Heart right ventricle (tissue), 16 donors: ENCODE measurements around the gene PACS1. TPM values are rescaled to one million over a fixed set of nuclear protein-coding genes. Genes with fewer than 3 reads are reported as not detected.

Experiments
- ATAC-seq, 8 donors: fragments of 200-7000 bp; cut with Tn5 transposase; one replicate each; pipeline ENCODE4 v1.9.1; 2020; ENCODE audit warnings: mild to moderate bottlenecking in 8 of 8, moderate library complexity in 8 of 8, moderate number of reproducible peaks in 1 of 8
- DNase-seq, 2 donors: peaks; one replicate each; pipeline ENCODE4 v3.0.0-alpha.2; 2020
- H3K27ac ChIP-seq, 10 donors: fragments of 200-600 bp; sonication (generic) in 2 of 10; one replicate each; pipeline versions ENCODE4 v1.5.0 to v1.8.0; 2020 to 2022; ENCODE audit warnings: mild to moderate bottlenecking in 3 of 10
- H3K27me3 ChIP-seq, 7 donors: fragments of 200-600 bp; one replicate each; pipeline ENCODE4 v1.8.0; 2021 to 2022; ENCODE audit warnings: mild to moderate bottlenecking in 2 of 7
- H3K36me3 ChIP-seq, 9 donors: fragments of 200-600 bp; sonication (generic) in 1 of 9; one replicate each; pipeline versions ENCODE4 v1.5.0 to v1.8.0; 2020 to 2022; ENCODE audit warnings: mild to moderate bottlenecking in 2 of 9
- H3K4me1 ChIP-seq, 9 donors: fragments of 200-600 bp; sonication (generic) in 1 of 9; one replicate each; pipeline versions ENCODE4 v1.5.0 to v1.8.0; 2020 to 2022; ENCODE audit warnings: mild to moderate bottlenecking in 4 of 9
- H3K4me3 ChIP-seq, 10 donors: fragments of 200-600 bp; sonication (generic) in 2 of 10; one replicate each; pipeline versions ENCODE4 v1.5.0 to v1.8.0; 2020 to 2022; ENCODE audit warnings: mild to moderate bottlenecking in 7 of 10, moderate library complexity in 2 of 10
- H3K9me3 ChIP-seq, 11 donors: fragments of 200-600 bp in 10 of 11; sonication (generic) in 2 of 11; one replicate each; pipeline versions ENCODE4 v1.5.0 to v1.8.0; 2013 to 2022; ENCODE audit warnings: mild to moderate bottlenecking in 2 of 11, control low read depth in 1 of 11, moderate library complexity in 1 of 11
- CTCF ChIP-seq, 9 donors: fragments of 200-600 bp; sonication (generic) in 2 of 9; IDR thresholded peaks; one replicate each; pipeline versions ENCODE4 v1.5.0 to v1.8.0; 2021 to 2022; ENCODE audit warnings: antibody characterized with exemption in 9 of 9, mild to moderate bottlenecking in 5 of 9, moderate library complexity in 1 of 9
- WGBS, 2 donors: extraction: QIAGEN DNeasy Blood & Tissue Kit; methylation state at CpG; one replicate each; pipeline ENCODE4 v1.1.7; 2013; ENCODE audit warnings: inconsistent platforms in 1 of 2; 5-methylcytosine and 5-hydroxymethylcytosine counted together
- intact Hi-C, 10 donors: fragments of 100-400 bp; cut with DNase I; formaldehyde crosslinking; loops; one replicate each; pipeline versions ENCODE4 v1.11.1 to v1.14.2; 2022
- polyA plus RNA-seq, 2 donors: library from polyadenylated mRNA; stranded (reverse); fragments of 200-250 nt; gene quantifications; one replicate each; pipeline ENCODE4 v1.2.3, GENCODE V29; 2013
- total RNA-seq, 10 donors: library from RNA; stranded (reverse); fragmentation: NEBNext Ultra II Directional in 3 of 10; extraction: Animal tissue kit (Norgen Biotek cat#: 25700) in 3 of 10; gene quantifications; one replicate each; pipeline versions ENCODE4 v1.2.1 to v1.2.4, GENCODE V29; 2021 to 2023
- donor health status: Arrhythmogenic right ventricular cardiomyopathy.
- donor health status: ischemic (EF 13 %, LVEDD 7.1; RV severe dilation, severe dysfunction).
- donor health status: healthy with polysubstance abuse.
- donor health status: DM: no; HTN: yes; CAD: no.
- donor health status: DM: no; HTN: no; CAD: no.
- donor health status: ischemic (EF 25% LVEDD 6.9; RV normal size, moderate dysfunction).
- donor health status: ischemic (EF 25% LVEDD 5.7; RV mildly dilated, moderate dysfunction).
- donor health status: healthy.
- donor health status: DM: yes; HTN: yes; CAD: no.
- donor health status: Ischemic cardiomyopathy.
- donor health status: ischemic (EF 35%, LVEDD 5.7; RV mildly dilated, moderate dysfunction).
- donor health status: nonischemic (EF 11% LVEDD 7.7; RV severe dilation, severe dysfunction).
- donor health status: DM: yes; HTN: yes; CAD: no.
- donor health status: PGD.
- donor health status: ischemic (EF 29% LVEDD 5.4; RV normal size, mild dysfunction).
- donor health status: nonischemic (EF 23%, LVEDD 6.1; RV moderate dilation, normal function).

The PACS1 gene
- total and polyA plus RNA-seq, 12 donors = 24.1 to 121 (median 69.7) TPM

- H3K36me3 ChIP-seq = peaks cover 0 to 59% (median 12%) of the 10 kb centered on the region in 9 donors
- ATAC-seq = no peak
- intact Hi-C loops = no loop called here
- TF ChIP-seq CTCF (IDR thresholded peaks at IDR 0.05) = no peak
- H3K27ac ChIP-seq = no peak overlapping the region
- no peaks in the 10 kb centered on the region for H3K27me3 ChIP-seq
- DNase-seq = no peak
- 91 to 92% methylated on average over 8 of the region's 8 CpGs for WGBS, 2 donors
- no peak overlapping the region for H3K4me3 ChIP-seq
- no peaks in the 10 kb centered on the region for H3K9me3 ChIP-seq
- H3K4me1 ChIP-seq = peaks cover 0 to 10% (median 0%) of the 10 kb centered on the region in 9 donors
These were observed 141.0 kb downstream of the PACS1 start for GRCh38 chr11:66211100-66211499.

GRCh38 chr11:66216911-66217310, 146.8 kb downstream of the PACS1 start:
- WGBS, 2 donors = 75 to 82% methylated on average over 6 of the region's 6 CpGs
- TF ChIP-seq CTCF (IDR thresholded peaks at IDR 0.05) = no peak
- Histone ChIP-seq H3K4me1 (no peaks in the 10 kb centered on the region), H3K27me3 (no peaks in the 10 kb centered on the region), H3K9me3 (no peaks in the 10 kb centered on the region), H3K36me3 (peaks cover 0 to 98% (median 35%) of the 10 kb centered on the region in 9 donors), H3K27ac (no peak overlapping the region), H3K4me3 (no peak overlapping the region)
- intact Hi-C loops = no loop called here
- DNase-seq = no peak
- ATAC-seq = no peak

GRCh38 chr11:66218036-66218435, 148.0 kb downstream of the PACS1 start:
- H3K27me3 ChIP-seq = no peaks in the 10 kb centered on the region
- no peak overlapping the region for H3K4me3 ChIP-seq
- TF ChIP-seq CTCF (IDR thresholded peaks at IDR 0.05) = no peak
- peaks cover 0 to 89% (median 35%) of the 10 kb centered on the region in 9 donors for H3K36me3 ChIP-seq
- ATAC-seq (no peak), DNase-seq (no peak)
- H3K27ac ChIP-seq = no peak overlapping the region
- 81 to 85% methylated on average over 6 of the region's 6 CpGs for WGBS, 2 donors
- intact Hi-C loops = no loop called here
- H3K4me1 ChIP-seq = peaks cover 0 to 9% (median 0%) of the 10 kb centered on the region in 9 donors
- H3K9me3 ChIP-seq = no peaks in the 10 kb centered on the region

- Histone ChIP-seq H3K9me3 (no peaks in the 10 kb centered on the region), H3K27me3 (no peaks in the 10 kb centered on the region), H3K4me1 (peaks cover 0 to 10% (median 0%) of the 10 kb centered on the region in 9 donors), H3K27ac (no peak overlapping the region), H3K36me3 (peaks cover 0 to 89% (median 33%) of the 10 kb centered on the region in 9 donors), H3K4me3 (no peak overlapping the region)
- no peak for TF ChIP-seq CTCF (IDR thresholded peaks at IDR 0.05)
- intact Hi-C loops = no loop called here
- no peak for ATAC-seq
- 94 to 95% methylated on average over 18 of the region's 18 CpGs for WGBS, 2 donors
- no peak for DNase-seq
These were observed 149.0 kb downstream of the PACS1 start for GRCh38 chr11:66218846-66219620.
